ENCODE results near the gene NME7. TPM values are rescaled to one million over a fixed set of nuclear protein-coding genes. Genes with fewer than 3 reads are reported as not detected.

The NME7 gene
- total RNA-seq, 1 donor = 10.5 TPM

- DNase-seq (ENCODE audit: low read depth in 2 of 3, low spot score in 2 of 3) = no peak
Measured at GRCh38 chr1:169111472-169111871, 256.1 kb downstream of the NME7 start.

DNA sequence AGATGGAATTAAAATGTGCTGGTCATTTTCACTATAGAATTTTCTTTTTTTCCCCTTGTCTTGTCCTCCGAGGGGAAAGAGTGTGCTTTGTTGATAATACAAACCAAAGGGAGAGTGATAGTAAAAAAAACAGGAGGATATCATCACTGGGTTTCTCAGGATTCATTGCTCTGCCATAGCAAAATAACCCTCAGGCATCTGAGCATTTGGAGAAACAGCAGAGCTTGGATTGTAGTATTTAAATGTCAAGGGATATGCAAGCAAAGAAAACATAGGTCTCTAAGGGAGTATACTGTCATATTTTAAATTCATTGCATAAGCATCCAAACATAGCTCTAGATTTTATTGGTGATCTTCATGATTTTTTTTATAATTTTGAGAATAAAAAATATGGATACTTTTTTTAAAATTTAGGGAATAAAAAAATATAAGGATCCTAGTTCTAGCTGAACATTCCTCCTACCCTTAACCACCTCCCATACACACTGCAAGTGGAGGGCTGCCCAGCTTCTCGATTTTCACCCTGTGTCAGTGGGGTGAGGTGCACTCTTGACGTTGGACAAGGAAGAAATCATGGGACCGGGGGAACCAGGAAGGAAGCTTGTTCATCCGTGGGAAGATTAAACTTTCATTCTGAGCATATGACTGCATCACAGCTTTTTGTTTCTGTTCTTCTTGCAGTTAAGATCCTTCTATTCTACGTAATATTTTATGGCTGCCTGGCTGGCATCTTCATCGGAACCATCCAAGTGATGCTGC, 256.7 kb downstream of the NME7 start:
- DNase-seq (ENCODE audit: low read depth in 2 of 3, low spot score in 2 of 3) = no peak

GRCh38 chr1:169110236-169110635, 257.4 kb downstream of the NME7 start:
- DNase-seq (ENCODE audit: low read depth in 2 of 3, low spot score in 2 of 3) = no peak

DNA sequence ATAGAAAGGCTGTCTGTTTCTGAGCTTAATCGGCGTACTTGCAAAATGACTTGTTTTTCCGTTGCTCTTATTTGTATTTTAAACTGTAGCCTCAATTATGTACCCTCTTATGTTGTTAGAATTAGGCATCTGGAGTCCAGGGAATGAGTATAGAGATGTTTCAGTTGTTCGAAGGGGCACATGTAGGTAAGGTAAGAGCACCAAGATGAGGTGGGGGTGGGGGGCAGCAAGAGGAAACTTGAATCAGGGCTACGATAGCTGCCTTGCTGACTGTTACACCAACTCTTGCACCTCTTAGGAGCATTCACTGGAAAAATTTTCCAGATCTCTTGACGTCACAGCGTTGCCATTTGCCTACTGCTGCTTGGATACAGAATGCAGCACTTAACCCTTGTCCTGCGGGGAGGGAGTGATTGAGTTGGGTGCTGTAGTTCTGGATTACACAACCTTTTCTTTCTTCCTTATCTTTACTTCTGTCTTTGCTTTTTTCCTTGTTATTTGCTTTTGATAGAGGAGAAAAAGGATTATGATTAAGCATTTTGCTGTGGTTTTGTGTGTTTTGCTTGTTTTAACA, 257.9 kb downstream of the NME7 start:
- peak in 1 of 3 donors; percentile 42 for DNase-seq (ENCODE audit: low read depth in 2 of 3, low spot score in 2 of 3)

DNA sequence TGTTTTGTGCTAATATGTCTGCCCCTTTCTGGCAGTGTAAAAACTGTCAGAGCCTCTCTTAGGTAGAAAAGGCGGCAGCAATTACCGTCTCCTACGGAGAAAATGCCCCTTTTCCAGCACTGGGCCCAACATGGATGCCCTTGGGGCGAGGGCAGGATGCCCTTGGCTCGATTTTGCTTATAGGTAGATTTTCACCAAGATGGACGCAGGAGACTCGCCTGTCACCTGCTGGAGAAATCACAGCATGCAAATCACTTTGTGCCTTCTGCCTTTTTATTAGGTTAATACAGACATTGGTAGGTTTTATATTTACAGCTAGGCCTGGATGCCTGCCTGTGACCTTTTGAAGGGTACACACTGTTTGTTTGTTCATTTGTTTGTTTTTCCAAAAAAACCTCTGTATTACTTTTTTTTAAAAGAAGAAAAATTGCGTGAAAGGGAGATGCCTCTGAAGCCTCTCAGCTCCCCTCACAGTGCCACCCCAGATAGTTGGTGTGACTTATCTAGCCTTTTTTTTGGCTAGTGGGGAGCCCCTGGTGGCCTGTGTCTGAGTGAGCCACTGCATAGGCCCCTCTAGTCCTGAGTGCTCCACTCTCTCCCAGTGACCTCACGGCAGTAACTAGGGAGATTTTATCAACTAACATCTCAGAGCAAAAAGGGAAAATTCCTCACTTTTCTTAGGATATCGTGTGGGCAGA, 258.6 kb downstream of the NME7 start:
- peak in 2 of 3 donors; percentile 58 to 69 for DNase-seq (ENCODE audit: low read depth in 2 of 3, low spot score in 2 of 3)

DNA sequence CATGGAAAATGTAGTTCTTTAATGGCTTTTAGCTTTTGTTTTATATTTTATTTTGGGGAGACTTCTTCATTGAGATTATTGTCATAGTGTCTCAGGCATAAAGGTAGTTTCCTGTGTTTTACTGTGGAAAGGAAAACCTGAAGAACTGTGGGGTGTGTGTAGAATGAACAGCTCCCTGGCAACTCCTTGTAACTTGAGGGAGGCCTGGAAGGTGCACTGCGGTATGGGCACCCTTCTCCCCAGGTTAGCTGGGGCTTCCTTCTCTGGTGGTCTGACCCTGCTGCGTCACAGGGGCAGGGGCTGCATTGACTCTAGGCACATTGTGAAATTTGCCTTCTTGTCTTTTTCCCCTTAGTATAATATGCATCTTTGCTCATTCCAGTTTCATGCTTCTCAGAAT, 259.4 kb downstream of the NME7 start:
- DNase-seq (ENCODE audit: low read depth in 2 of 3, low spot score in 2 of 3) = no peak

DNA sequence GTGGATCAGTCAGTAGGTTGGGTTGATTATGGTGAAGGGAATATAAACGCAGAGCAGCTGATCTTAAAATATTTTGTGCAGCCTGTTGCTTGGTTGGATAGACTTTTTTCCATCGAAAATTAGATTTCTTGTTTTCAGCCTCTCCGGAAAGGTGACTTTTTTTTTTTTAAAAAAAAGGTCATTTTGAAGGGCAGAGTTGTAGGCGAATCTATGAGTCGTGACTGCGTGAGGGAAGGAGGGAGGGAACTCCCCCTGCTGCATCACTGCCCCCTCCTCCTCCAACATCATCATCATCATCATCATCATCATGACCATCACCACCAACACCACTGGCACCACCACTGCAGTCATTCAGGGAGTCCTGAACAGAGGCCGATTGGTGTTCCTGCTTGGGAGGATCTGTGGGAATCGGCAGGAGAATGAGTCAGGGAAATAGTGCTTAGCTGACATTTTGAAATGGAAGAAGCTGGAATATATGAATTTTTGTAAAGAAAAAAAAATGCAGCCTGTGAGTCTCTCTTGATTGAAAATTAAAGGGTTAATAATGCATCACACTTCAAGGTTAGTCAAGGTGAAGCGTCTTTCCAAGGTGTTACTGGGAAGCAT, 259.9 kb downstream of the NME7 start:
- no peak for DNase-seq (ENCODE audit: low read depth in 2 of 3, low spot score in 2 of 3)

DNA sequence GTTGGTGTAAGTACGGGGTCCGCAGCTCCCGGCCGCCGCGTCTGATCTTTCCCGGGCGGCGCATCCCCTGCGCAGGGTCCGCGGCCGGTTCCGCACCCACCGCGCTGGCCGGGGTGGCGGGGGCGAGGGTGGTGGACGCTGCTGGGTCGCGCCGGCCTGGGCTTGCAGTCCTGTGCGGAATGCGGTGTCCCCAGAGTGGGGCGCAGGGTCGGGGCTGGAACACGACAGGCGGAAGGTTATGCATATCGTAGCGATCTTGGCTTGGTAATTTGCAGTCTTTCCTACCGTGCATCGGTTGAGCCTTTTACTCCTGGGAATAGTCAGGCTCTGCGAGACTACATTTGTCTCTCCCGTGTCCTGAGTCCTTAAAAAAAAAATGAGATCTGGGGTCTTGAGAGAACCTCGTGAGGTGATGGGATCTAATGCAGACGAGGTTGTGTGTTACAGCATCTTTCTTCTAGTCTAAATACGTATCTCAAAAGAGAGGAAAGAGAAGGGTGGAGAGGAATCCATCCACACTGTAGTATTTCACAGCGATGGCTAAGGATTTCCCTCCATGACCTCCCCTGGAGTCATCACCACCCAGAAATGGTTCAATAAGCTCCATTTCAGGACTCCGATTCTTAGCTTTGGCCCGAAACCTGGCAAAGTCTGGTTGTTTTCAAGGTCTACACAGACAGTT, 260.5 kb downstream of the NME7 start:
- DNase-seq (ENCODE audit: low read depth in 2 of 3, low spot score in 2 of 3) = peak in 1 of 3 donors; percentile 11

DNA sequence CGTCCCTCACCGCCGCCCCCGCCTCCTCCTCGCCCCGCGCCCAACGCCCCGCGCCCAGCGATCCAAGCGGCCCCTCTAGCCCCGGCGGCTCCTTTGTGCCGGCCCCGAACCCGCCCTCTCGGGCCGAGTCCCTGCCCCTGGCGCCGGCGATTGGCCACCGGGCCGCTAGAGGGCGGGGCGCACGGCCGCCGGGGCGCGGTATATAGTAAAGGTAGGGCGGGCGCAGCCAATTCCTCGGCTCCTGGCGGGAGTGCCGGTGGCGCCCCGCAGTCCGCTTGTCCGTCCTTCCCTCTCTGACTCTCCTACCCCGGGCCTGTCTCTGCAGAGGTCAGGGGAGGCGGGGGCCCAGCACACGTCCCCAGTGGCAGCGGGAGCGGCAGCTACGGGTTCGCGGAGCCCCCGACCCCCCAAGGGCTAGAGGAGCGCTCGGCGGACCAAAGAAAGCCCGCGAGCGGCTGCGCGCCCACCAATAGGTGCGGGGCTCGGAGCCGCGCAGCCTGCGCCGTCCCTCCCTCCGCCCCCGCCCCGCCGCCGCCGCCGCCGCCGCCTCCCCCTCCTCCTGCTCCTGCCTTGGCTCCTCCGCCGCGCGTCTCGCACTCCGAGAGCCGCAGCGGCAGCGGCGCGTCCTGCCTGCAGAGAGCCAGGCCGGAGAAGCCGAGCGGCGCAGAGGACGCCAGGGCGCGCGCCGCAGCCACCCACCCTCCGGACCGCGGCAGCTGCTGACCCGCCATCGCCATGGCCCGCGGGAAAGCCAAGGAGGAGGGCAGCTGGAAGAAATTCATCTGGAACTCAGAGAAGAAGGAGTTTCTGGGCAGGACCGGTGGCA, 261.3 kb downstream of the NME7 start, which contains the start of gene ATP1B1:
Gene ATP1B1 (plus strand): TSS at position 596 of the 826 bp plus-strand sequence. CDS start 140 bp downstream, at position 736.
- peak; percentile 53 to 91 (median 84) for DNase-seq (ENCODE audit: low read depth in 2 of 3, low spot score in 2 of 3)

DNA sequence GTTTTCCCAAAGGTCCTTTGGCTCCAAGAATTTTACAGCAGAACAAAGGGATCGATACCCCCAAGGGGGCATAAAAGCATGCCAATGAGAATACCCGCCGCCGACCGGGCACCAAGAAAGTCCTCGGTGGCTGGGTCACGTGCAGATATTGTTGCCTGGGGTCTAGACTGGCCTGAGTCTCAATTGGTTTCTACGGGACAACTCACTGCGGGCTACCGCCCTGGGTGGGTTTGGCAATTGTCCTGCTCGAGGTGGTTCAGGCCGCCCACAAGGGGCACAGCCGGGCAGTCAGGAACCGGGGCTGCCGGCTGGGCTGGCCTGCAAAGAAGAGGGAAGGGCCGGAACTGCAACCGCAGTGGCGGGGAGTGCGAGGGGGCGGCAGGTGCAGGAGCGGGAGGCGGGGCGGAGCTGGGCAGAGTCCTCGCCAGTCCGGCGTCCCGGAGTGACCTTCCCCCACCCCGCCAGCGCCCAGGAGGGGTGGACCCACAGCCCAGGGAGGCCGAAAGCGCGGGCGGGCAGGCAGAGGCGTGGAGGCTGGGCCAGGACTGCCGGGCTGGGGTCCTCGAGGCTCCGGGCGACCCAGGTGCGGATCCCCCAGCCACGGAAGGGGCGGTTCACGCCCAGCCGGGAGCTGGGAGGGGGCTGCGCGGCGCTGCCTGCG, 262.0 kb downstream of the NME7 start:
- DNase-seq (ENCODE audit: low read depth in 2 of 3, low spot score in 2 of 3) = peak in 2 of 3 donors; percentile 80

- no peak for DNase-seq (ENCODE audit: low read depth in 2 of 3, low spot score in 2 of 3)
Measured at GRCh38 chr1:169105087-169105433, 262.5 kb downstream of the NME7 start.

DNA sequence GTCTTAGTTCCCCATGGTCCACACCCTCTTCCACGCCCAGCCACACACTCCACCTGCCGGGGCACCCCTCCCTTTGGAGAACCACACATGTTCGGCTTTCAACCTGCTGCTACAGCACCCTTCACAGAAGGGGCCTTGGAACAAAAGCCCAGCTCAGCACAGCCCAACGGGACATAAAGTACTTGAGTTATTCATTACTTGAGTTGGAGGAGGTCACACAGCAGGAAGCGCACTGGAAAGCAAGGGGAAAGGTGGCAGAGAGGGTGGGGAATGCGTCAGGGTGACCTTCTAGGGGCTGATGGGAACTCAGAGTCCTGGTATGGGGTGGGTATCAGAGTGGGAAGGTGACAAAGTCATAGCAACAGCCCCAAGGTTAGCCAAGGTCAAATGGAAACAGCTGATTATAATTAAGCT, 264.1 kb downstream of the NME7 start:
- no peak for DNase-seq (ENCODE audit: low read depth in 2 of 3, low spot score in 2 of 3)

GRCh38 chr1:169103002-169103401, 264.6 kb downstream of the NME7 start:
- DNase-seq (ENCODE audit: low read depth in 2 of 3, low spot score in 2 of 3) = no peak

- DNase-seq (ENCODE audit: low read depth in 2 of 3, low spot score in 2 of 3) = no peak
Measured at GRCh38 chr1:169102567-169102966, 265.0 kb downstream of the NME7 start.

DNA sequence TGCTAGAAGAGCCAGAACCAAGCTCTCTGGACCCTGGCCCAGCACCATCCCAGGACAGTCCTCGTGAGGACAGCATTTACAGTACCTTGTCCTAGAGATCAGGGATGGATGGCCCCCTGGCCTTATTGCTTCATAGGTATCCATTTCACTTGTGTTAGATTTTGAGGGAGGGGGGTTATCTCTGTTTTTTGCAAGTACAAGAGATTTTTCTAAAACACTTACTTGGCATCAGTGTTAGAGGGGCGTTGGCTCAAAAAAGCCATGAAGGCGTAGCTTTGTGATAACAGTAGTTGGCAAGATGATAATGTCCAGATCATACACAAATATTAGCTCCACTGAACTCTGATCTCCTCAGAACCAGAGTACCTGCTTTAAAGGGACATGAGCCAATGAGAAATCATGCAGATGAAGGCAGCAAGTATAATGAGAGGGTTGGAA, 266.9 kb downstream of the NME7 start:
- DNase-seq (ENCODE audit: low read depth in 2 of 3, low spot score in 2 of 3) = no peak

GRCh38 chr1:169100208-169100607, 267.4 kb downstream of the NME7 start:
- DNase-seq (ENCODE audit: low read depth in 2 of 3, low spot score in 2 of 3) = no peak

- DNase-seq (ENCODE audit: low read depth in 2 of 3, low spot score in 2 of 3) = no peak
Measured at GRCh38 chr1:169099561-169099960, 268.0 kb downstream of the NME7 start.

- no peak for DNase-seq (ENCODE audit: low read depth in 2 of 3, low spot score in 2 of 3)
Measured at GRCh38 chr1:169098380-169098779, 269.2 kb downstream of the NME7 start.

- no peak for DNase-seq (ENCODE audit: low read depth in 2 of 3, low spot score in 2 of 3)
Measured at GRCh38 chr1:169094897-169095569, 272.6 kb downstream of the NME7 start.

All from hematopoietic multipotent progenitor cell (in vitro differentiated cells).